ENCODE measurements around the gene SFTA2.

- TF ChIP-seq CTCF (IDR thresholded peaks at IDR 0.05) (no peak), EZH2 (IDR thresholded peaks at IDR 0.05; ENCODE audit: borderline replicate concordance, insufficient read depth, low read depth, low read length, poor library complexity, severe bottlenecking) (no peak)
Measured at GRCh38 chr6:30935018-30935417, 3.0 kb upstream of the SFTA2 start.

Measured in B cell (primary cell).